GM15510 (cell line): Measurements from ENCODE around the gene TPMT.

Source experiments
- POLR2A ChIP-seq: IDR thresholded peaks from 3 replicates; pipeline ENCODE4 v1.6.1; 2011; ENCODE audit warnings: borderline replicate concordance; ENCODE audit not compliant: insufficient read length; ENCODE audit errors: extremely low read depth

TPMT gene

DNA sequence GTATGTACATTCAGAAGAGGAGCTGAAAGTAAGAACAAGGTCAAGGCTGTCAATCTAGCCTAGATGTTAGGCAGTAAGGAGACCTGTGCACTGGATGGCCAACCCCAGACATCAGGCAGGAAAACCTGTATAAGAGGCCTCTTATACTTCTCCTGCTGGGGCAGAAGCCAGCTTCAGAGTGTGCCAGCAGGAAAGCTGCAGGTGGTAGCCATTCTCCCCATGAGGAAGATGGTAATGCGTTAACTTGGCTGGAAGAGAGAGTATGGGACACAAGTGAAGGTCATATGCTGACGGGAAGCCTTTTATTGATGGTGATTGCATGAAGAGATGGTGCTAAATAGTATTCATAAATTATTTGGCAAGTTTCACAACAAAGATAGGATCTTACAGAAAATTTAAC, 53.0 kb downstream of the TPMT start:
- TF ChIP-seq POLR2A, result no peak

- TF ChIP-seq POLR2A, result no peak
Observed at GRCh38 chr6:18101271-18101670, 53.6 kb downstream of the TPMT start.

- no peak for TF ChIP-seq POLR2A
Observed at GRCh38 chr6:18100296-18100695, 54.6 kb downstream of the TPMT start.

- no peak for TF ChIP-seq POLR2A
Observed at GRCh38 chr6:18099511-18099910, 55.4 kb downstream of the TPMT start.

DNA sequence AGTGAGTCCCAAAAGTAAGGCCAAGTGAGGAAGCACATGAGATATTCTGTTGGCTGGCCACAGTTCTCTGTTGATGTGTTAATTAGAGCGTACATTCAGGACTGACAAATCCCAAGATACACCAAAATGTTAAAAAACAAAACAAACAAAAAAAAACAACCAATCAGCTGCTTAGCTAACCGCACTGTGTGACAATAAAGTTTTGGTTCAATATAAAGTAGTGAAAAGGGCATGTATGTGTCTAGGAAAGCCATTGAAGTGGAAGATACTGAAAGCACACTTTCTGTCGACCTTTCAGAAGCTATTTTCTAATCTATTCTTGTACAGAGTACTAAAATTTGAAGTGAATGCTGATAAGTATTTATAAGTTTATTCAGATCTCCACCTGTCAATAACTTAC, 58.5 kb downstream of the TPMT start:
- TF ChIP-seq POLR2A, result no peak

- no peak for TF ChIP-seq POLR2A
Observed at GRCh38 chr6:18091382-18091781, 63.5 kb downstream of the TPMT start.

DNA sequence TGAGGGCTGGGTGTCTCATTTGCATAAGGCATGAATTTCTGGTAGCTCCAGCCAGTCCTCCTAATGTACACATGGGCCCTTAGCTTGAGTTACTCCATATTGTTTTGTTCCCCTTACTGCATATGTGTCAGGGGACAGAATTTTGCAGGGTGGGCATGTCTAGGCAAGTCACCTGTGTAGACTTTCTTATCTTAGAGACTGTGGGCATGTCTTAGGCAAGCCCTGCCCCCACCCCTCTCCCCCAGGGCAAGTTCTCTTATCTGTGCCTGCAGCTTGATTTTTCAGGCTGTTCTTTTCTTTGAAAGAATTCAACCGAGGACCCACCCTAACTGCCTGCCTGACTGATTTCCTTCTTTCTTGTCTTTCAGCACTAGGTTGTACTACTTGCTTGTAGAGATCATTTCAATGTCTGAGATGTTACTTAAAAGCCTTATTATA, 64.5 kb downstream of the TPMT start:
- no peak for TF ChIP-seq POLR2A

DNA sequence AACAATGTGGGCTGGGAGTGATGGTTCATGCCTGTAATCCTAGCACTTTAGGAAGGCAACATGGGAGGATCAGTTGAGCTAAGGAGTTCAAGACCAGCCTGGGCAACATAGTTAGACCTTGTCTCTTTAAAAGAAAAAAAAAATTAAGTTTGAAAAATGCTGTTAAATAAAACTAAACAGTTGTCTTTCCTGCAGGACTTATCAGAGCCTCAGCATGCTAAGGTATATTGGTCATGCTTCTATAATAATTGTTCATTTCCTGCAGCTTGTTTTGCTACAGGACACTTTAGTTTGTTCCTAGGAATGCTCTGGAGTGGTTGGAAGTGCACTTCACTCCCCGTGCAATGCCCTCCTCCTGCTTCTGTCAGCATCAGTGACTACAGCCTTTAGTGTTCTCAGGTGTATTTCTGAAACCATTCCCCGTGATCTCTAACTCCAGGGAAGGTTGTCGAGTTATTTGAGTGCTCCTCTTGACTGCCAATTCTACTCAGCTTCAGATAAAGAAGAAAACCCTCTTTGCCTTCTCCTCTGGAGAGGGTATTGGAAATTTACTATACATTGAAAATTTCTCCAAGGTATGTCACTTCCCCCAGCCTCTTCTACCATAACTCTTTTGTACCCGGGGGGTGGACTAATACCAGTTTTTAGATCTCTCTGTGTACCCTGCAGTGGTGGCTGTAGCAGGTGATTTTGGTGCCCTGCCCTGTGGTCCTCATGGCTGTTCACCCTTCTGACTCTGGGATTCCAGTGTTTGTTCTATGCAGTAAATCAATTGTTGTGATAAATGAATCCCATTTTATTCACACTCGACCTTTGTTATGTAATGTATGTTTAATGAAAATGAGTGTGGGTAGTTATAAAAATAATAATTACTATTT, 66.2 kb downstream of the TPMT start:
- TF ChIP-seq POLR2A, result no peak

DNA sequence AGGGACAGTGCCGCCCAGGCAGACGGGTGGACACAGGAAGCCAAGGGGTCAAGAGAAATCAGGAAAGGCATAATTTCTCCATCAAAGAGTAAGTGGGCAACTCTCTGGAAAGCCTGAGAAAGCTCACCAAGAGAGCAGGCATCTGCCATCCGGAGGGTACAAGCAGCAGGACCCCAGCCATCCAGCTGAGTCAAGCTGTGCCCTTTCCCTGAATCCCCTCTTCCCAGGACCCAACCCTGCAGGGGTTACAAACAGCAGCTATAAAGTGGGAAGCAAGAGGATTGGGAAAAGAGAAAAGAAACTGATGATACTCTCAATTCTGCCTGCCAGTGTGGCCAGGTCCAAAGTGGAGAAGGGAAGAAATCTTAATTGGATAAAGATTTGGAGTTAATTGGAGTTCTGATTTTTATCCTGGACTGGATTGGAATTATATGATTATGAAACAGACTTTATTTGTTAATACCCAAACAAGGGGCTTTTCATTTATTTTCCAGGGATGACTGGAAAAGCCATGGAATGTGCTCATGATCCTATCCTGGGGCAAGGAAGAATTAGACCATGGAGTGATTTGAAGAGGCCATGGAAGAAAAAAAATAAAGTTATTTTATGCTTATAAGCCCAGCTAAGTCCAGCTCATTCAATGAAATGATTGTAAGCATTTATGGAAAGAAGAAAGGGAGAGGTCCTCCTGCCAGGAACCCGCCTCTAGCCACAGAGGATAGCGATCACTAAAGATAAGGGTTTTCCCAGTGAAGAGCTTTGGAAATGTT, 67.3 kb downstream of the TPMT start:
- TF ChIP-seq POLR2A, result no peak

GRCh38 chr6:18081025-18081668, 73.7 kb downstream of the TPMT start:
- no peak for TF ChIP-seq POLR2A

DNA sequence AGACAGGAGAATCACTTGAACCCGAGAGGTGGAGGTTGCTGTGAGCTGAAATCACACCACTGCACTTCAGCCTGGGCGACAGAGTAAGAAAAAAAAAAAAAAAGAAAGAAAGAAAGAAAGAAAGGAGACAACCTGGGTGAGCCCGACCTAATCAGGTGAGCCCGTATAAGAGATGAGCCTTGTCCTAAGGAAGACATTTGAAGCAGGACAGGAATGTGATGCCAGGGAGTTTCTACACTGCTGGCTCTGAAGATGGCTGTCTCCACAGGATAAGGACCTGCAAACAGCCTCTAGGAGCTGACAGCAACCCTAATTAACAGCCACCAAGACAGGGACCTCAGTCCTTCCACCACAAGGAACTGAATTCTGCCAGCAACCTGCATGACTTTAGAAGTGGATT, 74.3 kb downstream of the TPMT start:
- no peak for TF ChIP-seq POLR2A

GRCh38 chr6:18078866-18079265, 76.0 kb downstream of the TPMT start:
- TF ChIP-seq POLR2A, result no peak
